H9 (cell line): ENCODE results near the gene OR8B2. TPM values are rescaled to one million over a fixed set of nuclear protein-coding genes. Genes with fewer than 3 reads are reported as not detected.

Source experiments
- DNase-seq: peaks from one replicate; pipeline ENCODE4 v3.0.0-alpha.2; 2017
- H2AFZ ChIP-seq: one replicate; pipeline ENCODE4 v1.6.1; 2013; ENCODE audit warnings: mild to moderate bottlenecking, low read length, control low read depth, moderate library complexity
- H2AK5ac ChIP-seq: 2 replicates; pipeline ENCODE4 v1.6.1; 2013; ENCODE audit warnings: low read length, control low read depth, mixed read lengths; ENCODE audit not compliant: insufficient read length
- H2BK120ac ChIP-seq: one replicate; pipeline ENCODE4 v1.6.1; 2013; ENCODE audit warnings: low read depth, mild to moderate bottlenecking, low read length, control low read depth, inconsistent platforms; ENCODE audit not compliant: poor library complexity, severe bottlenecking
- H2BK12ac ChIP-seq: 2 replicates; pipeline ENCODE4 v1.6.1; 2013; ENCODE audit warnings: low read length, control low read depth, mixed read lengths, low read depth; ENCODE audit not compliant: insufficient read length
- H2BK15ac ChIP-seq: 2 replicates; pipeline ENCODE4 v1.6.1; 2013; ENCODE audit warnings: low read depth, low read length, control low read depth
- H2BK20ac ChIP-seq: one replicate; pipeline ENCODE4 v1.6.1; 2013; ENCODE audit warnings: low read depth, mild to moderate bottlenecking, low read length, control low read depth, inconsistent platforms; ENCODE audit not compliant: poor library complexity, severe bottlenecking
- H2BK5ac ChIP-seq: 2 replicates; pipeline ENCODE4 v1.6.1; 2013; ENCODE audit warnings: low read length, control low read depth, mixed read lengths; ENCODE audit not compliant: insufficient read length
- H3K14ac ChIP-seq: 2 replicates; pipeline ENCODE4 v1.6.1; 2013; ENCODE audit warnings: low read length, control low read depth; ENCODE audit not compliant: insufficient read depth
- H3K18ac ChIP-seq: 2 replicates; pipeline ENCODE4 v1.6.1; 2013; ENCODE audit warnings: low read depth, mild to moderate bottlenecking, mixed read lengths, low read length, control low read depth; ENCODE audit not compliant: insufficient read length
- H3K23ac ChIP-seq: 2 replicates; pipeline ENCODE4 v1.6.1; 2013; ENCODE audit warnings: low read length, control low read depth, mixed read lengths, low read depth; ENCODE audit not compliant: insufficient read length
- H3K23me2 ChIP-seq: 2 replicates; pipeline ENCODE4 v1.6.1; 2013; ENCODE audit warnings: low read depth, mild to moderate bottlenecking, mixed read lengths, low read length, control low read depth; ENCODE audit not compliant: insufficient read length, poor library complexity, severe bottlenecking
- H3K27ac ChIP-seq: 2 replicates; pipeline ENCODE4 v1.5.1; 2013; ENCODE audit warnings: low read length, control low read depth, mixed read lengths, low read depth; ENCODE audit not compliant: insufficient read length
- H3K27me3 ChIP-seq: 2 replicates; pipeline ENCODE4 v1.6.1; 2013; ENCODE audit warnings: low read length, control low read depth, inconsistent platforms; ENCODE audit not compliant: insufficient read depth
- H3K4ac ChIP-seq: 2 replicates; pipeline ENCODE4 v1.6.1; 2013; ENCODE audit warnings: low read depth, mild to moderate bottlenecking, control low read depth, inconsistent platforms, low read length, moderate library complexity
- H3K4me1 ChIP-seq: 2 replicates; pipeline ENCODE4 v1.6.1; 2013; ENCODE audit warnings: low read length, control low read depth, inconsistent platforms; ENCODE audit not compliant: insufficient read depth
- H3K4me2 ChIP-seq: 2 replicates; pipeline ENCODE4 v1.6.1; 2013; ENCODE audit warnings: low read length, control low read depth, mixed read lengths; ENCODE audit not compliant: insufficient read length, insufficient read depth
- H3K56ac ChIP-seq: 2 replicates; pipeline ENCODE4 v1.6.1; 2013; ENCODE audit warnings: low read depth, mild to moderate bottlenecking, mixed read lengths, low read length, control low read depth; ENCODE audit not compliant: insufficient read length
- H3K79me1 ChIP-seq: 2 replicates; pipeline ENCODE4 v1.6.1; 2013; ENCODE audit warnings: low read depth, mild to moderate bottlenecking, moderate library complexity, low read length, control low read depth, inconsistent platforms; ENCODE audit not compliant: insufficient read depth, poor library complexity, severe bottlenecking
- H3K79me2 ChIP-seq: 2 replicates; pipeline ENCODE4 v1.6.1; 2013; ENCODE audit warnings: low read length, control low read depth, inconsistent platforms; ENCODE audit not compliant: insufficient read depth
- H3K9ac ChIP-seq: 2 replicates; pipeline ENCODE4 v1.6.1; 2013; ENCODE audit warnings: low read length, control low read depth, mixed read lengths; ENCODE audit not compliant: insufficient read length; ENCODE audit errors: extremely low read depth
- H3K9me3 ChIP-seq: one replicate; pipeline ENCODE4 v1.6.1; 2013; ENCODE audit warnings: low read depth, low read length, inconsistent platforms; ENCODE audit not compliant: control insufficient read depth
- H3T11ph ChIP-seq: one replicate; pipeline ENCODE4 v1.6.1; 2013; ENCODE audit warnings: mild to moderate bottlenecking, low read length, control low read depth, inconsistent platforms
- H4K20me1 ChIP-seq: one replicate; pipeline ENCODE4 v1.6.1; 2013; ENCODE audit not compliant: control insufficient read depth, insufficient read length, insufficient read depth
- H4K5ac ChIP-seq: 2 replicates; pipeline ENCODE4 v1.6.1; 2013; ENCODE audit warnings: low read depth, mild to moderate bottlenecking, mixed read lengths, low read length, control low read depth; ENCODE audit not compliant: insufficient read length
- H4K8ac ChIP-seq: replicated peaks from 2 replicates; pipeline ENCODE4 v1.6.1; 2013; ENCODE audit warnings: low read length, control low read depth, mixed read lengths, low read depth; ENCODE audit not compliant: insufficient read length
- H4K91ac ChIP-seq: 2 replicates; pipeline ENCODE4 v1.6.1; 2013; ENCODE audit warnings: low read depth, mild to moderate bottlenecking, moderate library complexity, mixed read lengths, low read length, control low read depth; ENCODE audit not compliant: insufficient read length
- H3K27ac Mint-ChIP-seq, 3 experiments: 2 replicates in 2 of 3; 3 replicates in 1 of 3; pipeline ENCODE4 v1.8.0; 2020 to 2021; ENCODE audit warnings: mixed read lengths in 3 of 3, mild to moderate bottlenecking in 1 of 3, moderate library complexity in 1 of 3
- H3K27me3 Mint-ChIP-seq: 2 replicates; pipeline ENCODE4 v1.8.0; 2021; ENCODE audit warnings: low read depth, mild to moderate bottlenecking, moderate library complexity, mixed read lengths
- H3K36me3 Mint-ChIP-seq, 3 experiments: 2 replicates in 2 of 3; 3 replicates in 1 of 3; pipeline ENCODE4 v1.8.0; 2020 to 2021; ENCODE audit warnings: low read depth in 3 of 3, mixed read lengths in 3 of 3; ENCODE audit not compliant: insufficient read depth in 1 of 3
- H3K4me1 Mint-ChIP-seq, 2 experiments: 2 replicates each; pipeline ENCODE4 v1.8.0; 2020; ENCODE audit warnings: mixed read lengths in 2 of 2
- H3K4me3 Mint-ChIP-seq, 2 experiments: 2 replicates in 1 of 2; 3 replicates in 1 of 2; pipeline ENCODE4 v1.8.0; 2020 to 2021; ENCODE audit warnings: mild to moderate bottlenecking in 2 of 2, mixed read lengths in 2 of 2, moderate library complexity in 1 of 2
- H3K9me3 Mint-ChIP-seq, 2 experiments: 2 replicates in 1 of 2; 3 replicates in 1 of 2; pipeline ENCODE4 v1.8.0; 2020; ENCODE audit warnings: mild to moderate bottlenecking in 2 of 2, mixed read lengths in 2 of 2, moderate library complexity in 1 of 2
- WGBS: extraction: QIAGEN DNeasy Blood & Tissue Kit; methylation state at CpG from one replicate; pipeline ENCODE4 v1.1.7; 2013; ENCODE audit warnings: missing lambda C conversion rate, low lambda C conversion rate, mixed read lengths; ENCODE audit not compliant: insufficient read length; ENCODE audit errors: extremely low coverage; 5-methylcytosine and 5-hydroxymethylcytosine counted together
- total RNA-seq: library from RNA; stranded (reverse); gene quantifications from 2 replicates; pipeline ENCODE4 v1.2.1, GENCODE V29; 2021
- TF ChIP-seq, protein P1 (sequence below): fragments of 200-600 bp; sonication (generic); conservative IDR thresholded peaks from 3 replicates; pipeline ENCODE4 v1.8.0; 2021; ENCODE audit warnings: antibody characterized with exemption, mild to moderate bottlenecking

OR8B2 gene
- total RNA-seq, 1 experiment from 2014 or later: not detected

DNA sequence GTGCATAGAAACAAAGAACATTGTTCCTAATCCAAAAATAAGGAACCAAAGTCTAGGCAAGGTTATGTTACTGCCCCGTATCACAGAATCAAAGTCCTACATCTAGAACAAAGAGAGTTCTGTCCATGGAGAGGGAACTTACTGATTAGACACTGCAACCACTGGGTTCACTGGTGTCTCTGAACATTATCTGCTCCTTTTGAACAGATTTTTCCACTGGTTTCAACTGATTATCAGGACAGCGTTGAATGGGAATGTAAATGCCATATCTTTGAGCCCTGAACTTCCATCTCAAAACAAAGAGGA, 44.2 kb downstream of the OR8B2 start:
- H3K56ac ChIP-seq: no peak overlapping the region
- H2BK120ac ChIP-seq: no peak overlapping the region
- no peak overlapping the region for H3K23ac ChIP-seq
- H3K23me2 ChIP-seq: no peaks in the 10 kb centered on the region
- no peak overlapping the region for H3T11ph ChIP-seq
- no peaks in the 10 kb centered on the region for H3K4me1 ChIP-seq
- no peak overlapping the region for H2BK15ac ChIP-seq
- no peak overlapping the region for H3K9ac ChIP-seq
- TF ChIP-seq, protein P1, sequence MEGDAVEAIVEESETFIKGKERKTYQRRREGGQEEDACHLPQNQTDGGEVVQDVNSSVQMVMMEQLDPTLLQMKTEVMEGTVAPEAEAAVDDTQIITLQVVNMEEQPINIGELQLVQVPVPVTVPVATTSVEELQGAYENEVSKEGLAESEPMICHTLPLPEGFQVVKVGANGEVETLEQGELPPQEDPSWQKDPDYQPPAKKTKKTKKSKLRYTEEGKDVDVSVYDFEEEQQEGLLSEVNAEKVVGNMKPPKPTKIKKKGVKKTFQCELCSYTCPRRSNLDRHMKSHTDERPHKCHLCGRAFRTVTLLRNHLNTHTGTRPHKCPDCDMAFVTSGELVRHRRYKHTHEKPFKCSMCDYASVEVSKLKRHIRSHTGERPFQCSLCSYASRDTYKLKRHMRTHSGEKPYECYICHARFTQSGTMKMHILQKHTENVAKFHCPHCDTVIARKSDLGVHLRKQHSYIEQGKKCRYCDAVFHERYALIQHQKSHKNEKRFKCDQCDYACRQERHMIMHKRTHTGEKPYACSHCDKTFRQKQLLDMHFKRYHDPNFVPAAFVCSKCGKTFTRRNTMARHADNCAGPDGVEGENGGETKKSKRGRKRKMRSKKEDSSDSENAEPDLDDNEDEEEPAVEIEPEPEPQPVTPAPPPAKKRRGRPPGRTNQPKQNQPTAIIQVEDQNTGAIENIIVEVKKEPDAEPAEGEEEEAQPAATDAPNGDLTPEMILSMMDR: no peak
- H3K27ac ChIP-seq: no peak overlapping the region
- H2BK20ac ChIP-seq: no peak overlapping the region
- Mint-ChIP-seq H3K27ac (no peak overlapping the region), H3K4me3 (no peak overlapping the region), H3K36me3 (no peaks in the 10 kb centered on the region), H3K4me1 (no peaks in the 10 kb centered on the region), H3K27me3 (no peaks in the 10 kb centered on the region), H3K9me3 (no peaks in the 10 kb centered on the region)
- DNase-seq: no peak
- no peaks in the 10 kb centered on the region for H4K20me1 ChIP-seq
- H3K27me3 ChIP-seq: no peaks in the 10 kb centered on the region
- no peak overlapping the region for H4K5ac ChIP-seq
- no peak overlapping the region for H2BK12ac ChIP-seq
- no peak overlapping the region for H2AK5ac ChIP-seq
- H4K8ac ChIP-seq: no peak overlapping the region
- no peak overlapping the region for H4K91ac ChIP-seq
- H3K4ac ChIP-seq: no peak overlapping the region
- no peak overlapping the region for H3K4me2 ChIP-seq
- H2BK5ac ChIP-seq: no peak overlapping the region
- H2AFZ ChIP-seq: no peak overlapping the region
- H3K79me2 ChIP-seq: no peaks in the 10 kb centered on the region
- H3K9me3 ChIP-seq: no peaks in the 10 kb centered on the region
- H3K14ac ChIP-seq: no peak overlapping the region
- no CpG with 5 or more reads among the region's 2 CpGs for WGBS
- H3K79me1 ChIP-seq: no peaks in the 10 kb centered on the region
- no peak overlapping the region for H3K18ac ChIP-seq
